ENCODE measurements around the gene PCLO. TPM values are rescaled to one million over a fixed set of nuclear protein-coding genes. Genes with fewer than 3 reads are reported as not detected.
"Not testable (repeated sequence)": the region's sequence is repeated elsewhere in the genome, so short reads cannot be mapped to it uniquely, and the experiment has no call there.

PCLO gene
- total RNA-seq, 1 donor from 2014 or later = 0.98 TPM

DNA sequence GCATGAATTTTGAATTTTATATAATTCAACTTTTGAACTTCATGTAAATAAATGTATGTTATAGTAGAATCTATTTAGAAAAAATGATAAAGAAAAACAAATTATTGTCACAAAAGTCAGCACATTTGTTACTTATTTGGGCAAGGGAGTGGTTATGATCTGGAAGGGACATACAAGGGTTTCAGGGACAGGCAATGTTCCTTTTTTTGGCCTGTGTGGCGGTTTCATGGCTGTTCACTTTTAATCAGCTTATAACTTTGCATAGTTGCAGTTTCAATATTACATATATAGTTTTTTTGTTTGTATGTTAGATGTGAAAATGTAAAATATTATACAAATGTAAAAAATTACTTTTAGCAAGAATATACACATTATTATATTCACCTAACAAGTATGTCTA is 256.2 kb downstream of the PCLO start:
- intact Hi-C loops (cut with DNase I) = no loop called here
- ATAC-seq = no peak

GRCh38 chr7:82904871-82905270 is 257.8 kb downstream of the PCLO start:
- intact Hi-C loops (cut with DNase I) = no loop called here
- DNase-seq (ENCODE audit: low spot score) (no peak), ATAC-seq (no peak)

More for the DNA sequence above, 256.2 kb downstream of the PCLO start:
- no peak for DNase-seq (ENCODE audit: low spot score)

DNA sequence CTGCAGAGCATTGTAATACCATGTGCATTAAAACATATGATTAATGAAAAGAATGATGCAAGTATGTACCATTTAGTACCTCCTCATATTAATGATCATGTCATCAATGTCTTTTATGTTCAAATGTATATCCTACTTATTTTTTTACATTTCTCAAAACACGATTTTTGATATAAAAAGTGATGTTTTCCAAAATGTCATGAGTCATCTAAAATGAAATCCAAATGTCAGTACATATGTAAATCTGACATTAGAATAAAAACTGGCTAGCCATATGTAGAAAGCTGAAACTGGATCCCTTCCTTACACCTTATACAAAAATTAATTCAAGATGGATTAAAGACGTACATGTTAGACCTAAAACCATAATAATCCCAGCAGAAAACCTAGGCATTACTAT is 261.6 kb downstream of the PCLO start:
- DNase-seq (ENCODE audit: low spot score); intact Hi-C loops (cut with DNase I): not testable (repeated sequence)

GRCh38 chr7:82897500-82897899 is 265.2 kb downstream of the PCLO start:
- intact Hi-C loops (cut with DNase I) = no loop called here
- DNase-seq (ENCODE audit: low spot score) (no peak), ATAC-seq (no peak)

More for the DNA sequence above, 261.6 kb downstream of the PCLO start:
- ATAC-seq = not testable (repeated sequence)

- intact Hi-C loops (cut with DNase I); DNase-seq (ENCODE audit: low spot score); ATAC-seq: not testable (repeated sequence)
Observed at GRCh38 chr7:82894341-82894740, 268.3 kb downstream of the PCLO start.

DNA sequence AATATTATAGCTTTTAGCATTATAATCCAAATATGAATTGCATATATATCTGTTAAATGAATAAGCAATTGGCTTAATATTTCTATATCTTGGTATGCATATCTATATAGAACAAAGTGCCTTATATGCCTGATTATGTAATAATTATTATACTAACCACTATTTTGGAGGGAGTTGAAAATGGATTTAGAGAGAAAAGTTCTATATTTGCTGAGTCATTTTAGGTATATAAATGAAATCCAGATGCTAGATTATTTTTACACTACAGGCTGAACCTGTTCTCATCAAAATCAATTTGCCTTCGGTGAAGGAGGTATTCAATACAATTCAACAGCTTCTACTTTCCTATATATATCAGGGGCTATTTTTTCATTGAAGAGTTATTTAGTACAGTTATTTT is 276.4 kb downstream of the PCLO start:
- intact Hi-C loops (cut with DNase I) = no loop called here
- no peak for ATAC-seq
- no peak for DNase-seq (ENCODE audit: low spot score)

GRCh38 chr7:82865856-82866255 is 296.8 kb downstream of the PCLO start:
- intact Hi-C loops (cut with DNase I) = no loop called here
- DNase-seq (ENCODE audit: low spot score) (no peak), ATAC-seq (no peak)

GRCh38 chr7:82859106-82859850 is 303.4 kb downstream of the PCLO start:
- intact Hi-C loops (cut with DNase I) = no loop called here
- ATAC-seq (no peak), DNase-seq (ENCODE audit: low spot score) (no peak)

DNA sequence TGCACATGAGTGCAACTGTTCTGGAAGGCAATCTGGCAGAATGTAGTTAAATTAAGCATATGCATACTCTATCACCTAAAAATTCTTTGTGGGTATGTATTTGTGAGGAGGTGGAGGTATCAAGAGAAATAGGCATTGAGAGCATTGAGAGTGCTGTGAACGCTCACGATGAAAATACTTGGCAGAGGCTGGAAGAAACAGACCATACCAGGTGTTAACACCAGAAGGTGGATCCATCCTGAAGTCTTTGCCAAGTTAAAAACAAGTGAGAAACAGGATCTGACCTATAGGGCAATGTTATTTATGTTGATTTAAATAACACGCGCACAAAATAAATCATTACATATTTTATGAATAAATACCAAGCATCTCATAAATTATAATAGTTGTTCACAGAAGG is 311.6 kb downstream of the PCLO start:
- ATAC-seq = no peak
- intact Hi-C loops (cut with DNase I) = no loop called here
- DNase-seq (ENCODE audit: low spot score) = no peak

DNA sequence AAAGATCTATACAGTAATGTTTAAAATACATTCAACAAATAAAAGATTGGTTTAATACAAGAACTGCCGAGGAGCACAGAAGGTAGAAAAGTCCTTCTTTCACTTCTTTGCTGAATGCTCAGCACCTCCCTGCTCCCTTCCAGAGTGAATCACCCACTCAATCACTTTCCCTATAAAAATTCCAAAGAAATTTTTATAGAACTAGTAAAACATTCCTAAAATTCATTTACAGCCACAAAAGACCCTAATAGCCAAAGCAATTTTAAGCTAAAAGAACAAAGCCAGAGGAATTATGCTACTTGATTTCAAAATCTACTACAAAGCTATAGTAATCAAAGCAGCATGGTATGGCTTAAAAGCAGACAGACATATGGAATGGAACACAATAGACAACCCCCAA is 320.9 kb downstream of the PCLO start:
- intact Hi-C loops (cut with DNase I) = no loop called here
- no peak for DNase-seq (ENCODE audit: low spot score)

DNA sequence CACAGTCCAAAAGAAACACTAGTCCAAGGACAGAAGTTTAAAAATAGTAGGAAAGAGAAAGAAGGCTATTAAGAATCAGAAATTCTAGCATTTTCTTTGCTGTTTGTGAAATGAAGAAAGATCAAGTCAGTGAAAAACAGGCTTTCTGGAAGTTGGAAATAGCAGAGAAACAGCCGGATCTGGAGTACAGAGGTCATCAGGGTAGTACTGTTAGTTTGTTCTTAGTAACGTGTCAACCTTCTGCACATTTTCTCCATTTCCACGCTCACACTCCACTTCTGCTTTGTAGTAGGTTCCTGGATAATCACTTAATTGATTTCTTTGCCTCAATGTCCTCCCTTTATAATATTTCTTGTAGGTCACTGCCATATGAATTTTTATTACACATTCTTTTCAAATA is 322.6 kb downstream of the PCLO start:
- ATAC-seq (no peak), DNase-seq (ENCODE audit: low spot score) (no peak)
- intact Hi-C loops (cut with DNase I) = no loop called here

More for the DNA sequence above, 320.9 kb downstream of the PCLO start:
- no peak for ATAC-seq

DNA sequence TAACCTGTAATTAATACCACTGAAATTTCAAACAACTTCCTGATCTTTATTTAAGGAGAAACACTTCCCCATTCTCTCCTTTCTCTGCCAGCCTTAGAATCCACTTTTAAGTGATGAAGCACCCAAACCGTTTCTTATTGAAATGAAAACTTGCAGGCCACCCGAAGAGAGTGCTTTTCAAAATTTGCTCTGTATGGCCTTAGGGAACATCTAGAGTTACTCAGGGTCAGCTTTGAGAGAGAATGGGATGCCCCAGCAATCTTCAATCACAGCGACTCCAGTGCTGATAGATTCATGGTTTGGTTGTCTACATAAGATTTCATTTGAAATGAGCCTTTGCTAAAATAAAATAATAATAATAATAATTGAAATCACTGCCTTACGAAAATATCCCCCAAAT is 323.1 kb downstream of the PCLO start:
- DNase-seq (ENCODE audit: low spot score) (no peak), ATAC-seq (no peak)
- intact Hi-C loops (cut with DNase I) = no loop called here

DNA sequence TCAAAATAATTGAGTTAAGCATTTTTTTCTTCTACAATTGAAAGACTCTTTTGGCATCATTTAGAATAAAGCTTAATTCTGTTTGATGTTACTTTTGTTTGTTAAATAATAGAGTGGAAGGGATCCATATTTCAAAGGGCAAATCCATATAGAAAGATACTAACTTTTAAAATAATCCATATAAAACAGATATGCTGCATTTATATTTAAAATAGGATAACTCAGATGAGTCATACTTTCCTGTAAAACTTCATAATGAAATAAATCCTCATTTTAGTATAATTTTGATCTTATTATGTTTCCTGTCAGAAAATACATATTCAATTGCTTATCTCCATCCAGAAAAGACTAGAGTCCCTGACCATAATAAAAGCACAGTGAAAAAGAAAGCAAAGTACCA is 323.6 kb downstream of the PCLO start:
- intact Hi-C loops (cut with DNase I) = no loop called here
- DNase-seq (ENCODE audit: low spot score) = no peak
- no peak for ATAC-seq

GRCh38 chr7:82838314-82838713 is 324.4 kb downstream of the PCLO start:
- DNase-seq (ENCODE audit: low spot score) (no peak), ATAC-seq (no peak)
- intact Hi-C loops (cut with DNase I) = no loop called here

DNA sequence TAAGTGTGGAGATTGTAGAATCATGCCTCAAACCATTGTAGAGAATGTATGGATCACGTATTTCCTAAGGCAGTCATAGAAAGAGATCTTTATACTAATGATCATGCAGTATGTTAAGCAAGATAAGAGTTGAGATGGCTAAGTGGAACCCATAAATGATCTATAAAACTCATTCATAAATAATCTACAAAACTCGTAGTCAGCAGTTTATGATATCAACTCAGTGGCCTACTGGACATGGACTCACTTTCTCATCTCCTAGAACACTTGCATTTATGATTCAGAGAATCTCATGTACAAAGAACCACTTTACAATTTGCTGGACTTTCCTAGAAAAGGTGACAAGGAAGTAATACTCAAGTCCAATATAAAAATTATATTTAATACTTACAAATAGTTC is 339.6 kb downstream of the PCLO start:
- no peak for ATAC-seq
- intact Hi-C loops (cut with DNase I) = no loop called here
- DNase-seq (ENCODE audit: low spot score) = no peak

- DNase-seq (ENCODE audit: low spot score) (no peak), ATAC-seq (no peak)
- intact Hi-C loops (cut with DNase I) = no loop called here
Observed at GRCh38 chr7:82821037-82821436, 341.6 kb downstream of the PCLO start.

GRCh38 chr7:82818171-82818570 is 344.5 kb downstream of the PCLO start:
- ATAC-seq (no peak), DNase-seq (ENCODE audit: low spot score) (no peak)
- intact Hi-C loops (cut with DNase I) = no loop called here

- ATAC-seq (no peak), DNase-seq (ENCODE audit: low spot score) (no peak)
- intact Hi-C loops (cut with DNase I) = no loop called here
Observed at GRCh38 chr7:82816272-82816671, 346.4 kb downstream of the PCLO start.

GRCh38 chr7:82810558-82811259 is 352.0 kb downstream of the PCLO start:
- DNase-seq (ENCODE audit: low spot score) (no peak), ATAC-seq (peak; percentile 80)
- intact Hi-C loops (cut with DNase I) = no loop called here

DNA sequence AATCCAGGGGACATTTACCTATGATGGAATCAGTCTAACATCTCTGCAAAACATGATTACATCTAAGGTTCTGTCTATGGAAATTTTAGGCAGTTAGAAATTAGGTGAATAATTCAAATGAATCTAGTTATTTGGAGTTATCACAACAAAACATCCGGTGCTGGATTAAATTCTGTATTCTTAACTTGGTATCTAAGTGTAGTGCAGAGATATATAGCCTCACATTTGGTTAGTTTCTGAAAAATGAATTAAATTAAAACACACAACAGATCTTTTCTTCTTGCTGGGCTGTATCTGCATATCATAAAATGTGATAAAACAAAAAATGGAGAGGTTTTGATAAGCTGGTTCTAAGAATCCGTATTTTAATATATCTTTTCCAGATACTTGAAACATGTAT is 354.1 kb downstream of the PCLO start:
- ATAC-seq (no peak), DNase-seq (ENCODE audit: low spot score) (no peak)
- intact Hi-C loops (cut with DNase I) = no loop called here

DNA sequence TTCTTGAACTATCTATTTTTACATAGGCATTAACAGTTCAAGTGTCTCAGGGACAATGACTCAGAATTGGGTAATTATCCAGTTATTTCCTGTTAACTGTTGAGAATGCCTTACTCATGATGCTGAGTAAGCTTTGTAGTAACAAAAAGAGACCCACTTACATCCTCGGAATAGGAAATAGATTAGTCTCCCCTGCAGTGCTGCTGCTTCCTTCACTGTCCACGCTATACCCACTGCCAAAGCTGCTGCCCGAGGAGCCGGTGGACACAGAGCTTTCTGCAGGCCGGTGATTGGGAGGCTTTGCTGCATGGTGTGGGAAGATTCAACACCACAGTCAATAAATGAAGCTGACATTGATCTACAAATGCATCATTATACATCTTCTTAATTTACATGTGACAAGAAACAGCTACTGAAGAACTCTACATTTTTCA is 357.1 kb downstream of the PCLO start:
- no peak for ATAC-seq
- intact Hi-C loops (cut with DNase I) = no loop called here
- no peak for DNase-seq (ENCODE audit: low spot score)
